DMS114 treated with DMSO at 0.1 percent for 48 hours (cell line): Measurements from ENCODE around the gene NCF2.
A peak's percentile ranks its signal among the peaks of the same experiment; 100 is the strongest.

Experiments used
- DNase-seq: peaks from one replicate; lab custom pipeline; 2025; ENCODE audit not compliant: unreplicated experiment; lab: John Stamatoyannopoulos, UW

The NCF2 gene

DNA sequence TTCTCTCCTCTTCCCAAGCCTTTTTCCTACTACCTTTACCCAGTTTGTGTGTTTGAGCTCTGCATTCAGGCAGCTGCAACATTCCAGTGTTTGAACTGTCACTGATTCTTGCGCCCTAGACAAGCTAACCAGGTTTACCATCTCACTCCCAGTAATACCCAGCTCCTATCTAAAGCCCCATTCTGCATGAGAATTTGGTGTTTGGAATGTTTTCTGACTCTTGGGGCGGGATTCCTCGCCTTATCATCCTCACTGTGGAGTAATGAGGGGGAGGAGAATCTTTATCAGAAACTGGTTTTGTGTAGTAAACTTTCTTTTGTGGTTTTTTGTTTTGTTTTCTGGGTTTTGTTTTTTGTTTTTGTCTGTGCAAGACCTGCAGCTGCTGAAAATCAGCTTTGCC, 36.5 kb downstream of the NCF2 start:
- no peak for DNase-seq

DNA sequence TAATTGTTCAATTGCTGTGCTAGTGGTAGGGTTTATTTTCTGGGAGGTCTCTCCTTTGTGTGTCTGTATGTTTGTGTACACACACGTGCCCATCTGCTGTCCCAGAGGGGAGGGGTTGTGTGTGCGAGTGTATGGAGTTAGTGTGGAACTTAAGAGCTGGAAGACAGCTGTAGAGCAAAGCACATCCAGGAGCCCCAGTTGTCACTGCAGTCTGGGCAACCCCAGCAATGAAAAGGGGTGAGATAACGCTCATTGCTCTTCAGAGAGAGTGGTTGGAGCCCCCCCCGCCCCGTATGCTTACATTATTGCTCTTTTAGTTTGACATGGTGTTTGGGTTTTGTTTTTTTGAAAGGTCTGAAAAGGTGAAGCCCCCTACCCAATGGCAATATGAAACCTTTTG, 36.9 kb downstream of the NCF2 start:
- no peak for DNase-seq

DNA sequence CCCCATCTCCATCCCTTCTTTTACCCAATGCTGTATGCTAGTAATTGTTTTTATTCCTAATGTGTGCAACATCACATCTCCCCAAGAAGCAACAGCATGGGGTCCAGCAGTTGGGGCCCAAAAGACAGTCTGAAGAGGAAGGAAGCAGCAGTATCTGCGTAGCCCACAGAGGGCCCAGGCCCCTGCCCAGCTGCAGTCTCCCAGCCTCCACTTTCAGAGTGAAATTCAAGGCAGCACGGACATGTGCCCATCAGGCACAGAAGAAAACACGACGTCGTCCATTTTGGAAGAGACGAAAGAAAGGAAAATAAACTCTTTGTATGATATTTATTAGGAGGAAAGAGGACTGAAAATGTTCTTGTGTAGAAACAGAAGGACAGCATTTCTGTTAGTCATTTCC, 37.4 kb downstream of the NCF2 start:
- no peak for DNase-seq

DNA sequence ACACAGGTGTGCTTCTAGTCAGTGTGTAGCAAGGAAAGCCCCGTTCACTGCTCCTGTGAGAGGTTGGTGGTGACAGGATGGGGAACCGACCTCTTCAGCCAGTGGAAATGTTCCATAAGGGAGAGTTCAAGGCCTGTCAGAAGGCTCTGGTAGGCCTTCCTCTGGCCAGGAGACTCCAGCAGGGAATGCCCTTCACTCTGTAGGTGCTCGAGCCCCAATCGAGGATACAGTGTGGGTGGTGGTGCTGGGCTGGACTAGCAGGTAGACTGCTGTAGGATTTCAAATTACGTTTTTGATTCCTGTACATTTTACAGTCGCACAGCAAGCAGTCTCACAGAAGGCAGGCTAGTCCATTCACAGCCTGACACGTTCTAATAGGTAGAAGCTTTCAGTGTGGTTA, 37.8 kb downstream of the NCF2 start:
- no peak for DNase-seq

DNA sequence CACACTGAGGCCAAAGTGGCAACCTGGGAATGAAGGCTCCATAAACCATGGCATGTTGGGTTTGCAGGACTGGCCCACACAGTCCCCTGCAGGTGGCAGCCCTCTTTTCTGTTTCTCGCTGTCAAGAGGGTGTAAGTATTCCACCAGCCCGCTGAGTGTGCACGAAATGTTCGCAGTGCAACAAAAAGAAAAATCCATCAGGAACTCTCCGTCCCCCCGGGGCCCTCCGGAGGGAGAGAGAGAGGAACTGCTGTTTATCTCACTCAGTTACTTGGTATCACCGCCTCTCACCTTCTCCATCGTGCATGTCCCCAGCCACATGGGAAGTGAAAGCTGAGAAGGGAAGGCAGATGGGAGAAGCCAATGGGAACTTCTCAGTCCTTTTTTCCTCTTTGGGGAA, 38.3 kb downstream of the NCF2 start:
- no peak for DNase-seq

DNA sequence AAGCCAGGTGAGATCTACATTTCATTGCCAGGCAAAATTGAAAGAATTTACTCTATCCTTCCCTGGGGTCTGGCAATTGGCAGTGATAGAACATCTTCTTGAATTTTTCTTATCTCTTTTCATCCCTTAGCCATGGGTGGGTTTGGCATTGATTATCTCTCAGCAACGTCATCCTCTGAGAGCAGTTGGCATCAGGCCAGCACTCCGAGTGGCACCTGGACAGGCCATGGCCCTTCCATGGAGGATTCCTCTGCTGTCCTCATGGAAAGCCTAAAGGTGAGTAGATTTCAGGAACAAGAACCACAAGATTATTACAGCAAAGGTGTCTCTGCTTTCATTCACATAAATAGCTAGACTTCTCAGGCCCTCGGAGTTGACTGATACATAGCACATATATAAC, 39.3 kb downstream of the NCF2 start:
- no peak for DNase-seq

DNA sequence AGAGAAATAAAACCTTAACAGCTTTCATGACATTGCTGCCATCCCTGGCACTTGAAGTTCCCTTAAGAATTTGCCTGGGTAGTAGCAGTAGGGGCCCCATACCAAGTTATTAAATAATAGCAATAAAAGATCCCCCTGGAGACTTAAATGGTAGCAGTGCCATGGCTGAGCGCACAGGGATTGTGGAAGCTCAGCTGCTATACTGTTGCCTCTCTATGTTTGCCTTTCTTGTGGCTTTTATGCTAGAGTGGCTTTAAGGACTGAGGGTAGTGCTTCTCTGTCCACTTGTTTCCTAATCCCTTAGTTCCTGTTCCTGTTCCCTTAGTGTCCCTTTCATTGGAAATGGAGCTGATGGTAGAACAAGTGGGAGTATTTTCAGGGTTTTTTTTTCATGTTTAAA, 42.1 kb downstream of the NCF2 start:
- no peak for DNase-seq

DNA sequence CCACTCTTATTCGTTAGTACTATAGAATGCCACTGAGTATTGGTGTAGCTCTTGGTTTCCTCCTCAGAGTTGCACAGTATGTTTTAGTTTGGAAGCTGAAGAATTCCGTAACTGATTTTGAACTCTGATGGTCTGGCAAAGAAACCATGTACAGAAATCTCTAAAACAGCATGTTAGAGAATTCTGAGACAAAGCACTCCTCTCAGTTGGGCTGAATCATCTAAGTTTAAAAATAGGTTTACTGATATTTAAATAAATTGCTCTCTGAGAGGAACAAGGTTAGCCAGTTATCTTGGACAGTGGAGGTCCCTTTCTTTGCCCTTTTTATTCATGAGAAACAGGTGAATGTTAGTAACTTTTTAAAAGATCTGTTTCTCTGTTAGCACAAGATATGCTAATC, 43.8 kb downstream of the NCF2 start:
- DNase-seq = no peak

DNA sequence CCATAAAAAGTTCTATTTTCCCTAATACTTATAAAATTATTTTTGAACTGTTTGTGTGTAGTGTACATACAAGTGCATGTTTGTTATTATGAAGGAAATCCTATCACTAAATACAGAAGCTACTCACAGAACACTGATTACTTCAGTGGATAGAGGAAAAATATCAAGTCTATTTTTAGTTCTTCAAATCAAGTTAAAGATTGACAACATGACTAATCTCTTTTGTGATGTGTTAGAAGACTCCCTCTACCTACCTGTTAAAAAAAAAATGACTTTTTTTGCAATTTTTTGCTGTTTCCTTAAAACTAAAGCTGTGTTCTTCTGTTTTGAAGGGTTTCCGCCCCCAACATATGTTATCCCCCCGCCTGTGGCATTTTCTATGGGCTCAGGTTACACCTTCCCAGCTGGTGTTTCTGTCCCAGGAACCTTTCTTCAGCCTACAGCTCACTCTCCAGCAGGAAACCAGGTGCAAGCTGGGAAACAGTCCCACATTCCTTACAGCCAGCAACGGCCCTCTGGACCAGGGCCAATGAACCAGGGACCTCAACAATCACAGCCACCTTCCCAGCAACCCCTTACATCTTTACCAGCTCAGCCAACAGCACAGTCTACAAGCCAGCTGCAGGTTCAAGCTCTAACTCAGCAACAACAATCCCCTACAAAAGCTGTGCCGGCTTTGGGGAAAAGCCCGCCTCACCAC, 45.5 kb downstream of the NCF2 start:
- DNase-seq = no peak

DNA sequence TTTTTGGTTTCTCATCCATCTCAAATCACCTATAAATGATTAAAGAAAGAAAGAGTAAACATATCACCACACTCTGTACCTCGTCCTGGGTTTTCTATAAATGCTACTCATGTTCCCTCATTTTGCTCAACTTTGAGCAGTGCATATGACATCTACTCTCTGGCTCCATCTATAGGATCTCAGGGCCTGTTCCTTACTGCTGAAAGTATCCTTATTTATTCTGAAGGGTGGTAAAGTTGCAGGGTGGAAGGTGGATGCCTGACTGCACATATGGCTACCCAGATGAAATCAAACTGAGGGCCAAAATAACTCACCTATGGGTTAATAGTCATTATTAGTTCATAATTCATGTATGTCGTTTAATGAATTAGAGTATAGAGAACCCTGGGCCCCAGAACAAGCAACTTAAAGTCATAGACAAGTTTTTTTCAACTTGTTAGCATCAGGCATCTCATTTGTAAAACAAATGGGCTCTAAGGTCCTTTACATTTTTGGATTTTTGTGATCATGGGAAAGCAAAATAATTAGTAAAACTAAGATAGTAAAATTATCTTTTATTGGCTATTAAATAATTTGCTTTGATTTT, 46.5 kb downstream of the NCF2 start:
- peak; percentile 76 for DNase-seq

DNA sequence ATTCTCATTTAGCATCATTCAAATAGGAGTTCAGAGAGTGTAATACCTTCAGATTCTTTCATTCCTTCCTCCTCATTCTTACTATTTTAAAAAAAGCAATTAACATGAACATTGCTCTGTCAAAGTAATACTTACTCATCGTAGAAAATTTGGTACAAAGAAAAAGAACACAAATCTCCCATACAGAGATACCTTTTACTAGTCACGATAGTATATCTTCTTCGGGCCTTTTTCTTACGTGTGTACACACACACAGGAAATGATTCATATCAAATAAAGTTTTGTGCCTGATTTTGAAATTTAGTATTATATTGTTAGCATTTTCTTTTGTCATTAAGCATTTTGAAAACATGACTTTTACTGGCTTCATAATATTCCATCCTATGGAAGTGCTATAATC, 52.9 kb downstream of the NCF2 start:
- no peak for DNase-seq

DNA sequence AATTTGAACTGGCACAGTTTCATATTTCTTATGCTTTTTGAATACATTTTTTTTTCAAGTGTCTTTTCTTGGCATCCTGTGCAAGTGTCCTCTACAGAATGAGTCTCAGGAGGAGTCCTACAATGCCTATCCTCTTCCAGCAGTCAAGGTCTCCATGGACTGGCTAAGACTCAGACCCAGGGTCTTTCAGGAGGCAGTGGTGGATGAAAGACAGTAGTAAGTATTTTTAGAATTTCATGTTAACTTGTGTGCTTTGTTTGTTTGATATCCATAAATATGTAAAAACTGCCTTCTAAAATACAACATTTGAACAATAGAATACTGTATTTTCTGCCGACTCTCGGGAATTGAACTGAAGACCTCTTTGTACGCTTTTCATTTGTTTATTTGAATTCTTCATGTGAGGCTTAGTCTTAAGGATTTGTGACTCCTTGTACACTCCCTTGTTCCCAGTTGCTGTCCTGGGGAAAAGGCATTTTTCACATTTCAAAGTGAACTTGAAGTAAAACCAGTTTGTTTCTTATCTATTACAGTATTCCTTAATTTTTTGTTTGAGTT, 56.6 kb downstream of the NCF2 start:
- DNase-seq = no peak

DNA sequence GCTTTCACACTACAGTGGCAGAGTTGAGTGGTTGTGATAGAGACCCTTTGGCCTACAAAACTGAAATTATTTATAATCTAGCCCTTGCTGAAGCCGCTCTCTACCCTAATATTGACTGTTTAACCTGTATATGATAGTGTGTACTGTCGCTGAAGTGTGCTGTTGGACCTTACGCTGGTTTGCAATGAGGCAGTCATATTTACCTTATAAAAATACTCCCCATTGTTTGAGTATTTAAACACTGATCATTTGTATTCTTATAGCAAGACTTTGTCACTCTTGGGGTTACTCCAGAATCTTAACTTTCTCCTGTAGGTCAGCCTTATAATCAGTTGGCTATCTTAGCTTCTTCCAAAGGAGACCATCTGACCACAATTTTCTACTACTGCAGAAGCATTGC, 61.7 kb downstream of the NCF2 start:
- no peak for DNase-seq

DNA sequence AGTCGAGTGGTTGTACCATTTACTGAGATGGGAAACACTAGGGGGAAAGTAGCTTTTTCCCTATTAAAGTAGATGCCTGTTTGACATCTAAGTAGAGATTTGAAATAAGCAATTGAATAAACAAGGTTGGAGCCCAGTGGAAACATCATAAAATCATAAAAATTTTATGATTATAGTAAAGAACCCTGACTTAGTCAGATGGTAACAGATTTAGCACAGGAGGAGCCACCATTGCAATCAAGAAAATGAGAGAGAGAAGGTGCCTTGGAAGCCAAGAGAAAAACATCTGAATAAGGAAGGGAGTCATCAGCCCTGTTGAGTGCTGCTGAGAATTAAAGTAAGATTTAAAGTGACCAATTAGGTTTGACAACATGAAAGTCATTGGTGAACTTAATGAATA, 68.2 kb downstream of the NCF2 start:
- no peak for DNase-seq

DNA sequence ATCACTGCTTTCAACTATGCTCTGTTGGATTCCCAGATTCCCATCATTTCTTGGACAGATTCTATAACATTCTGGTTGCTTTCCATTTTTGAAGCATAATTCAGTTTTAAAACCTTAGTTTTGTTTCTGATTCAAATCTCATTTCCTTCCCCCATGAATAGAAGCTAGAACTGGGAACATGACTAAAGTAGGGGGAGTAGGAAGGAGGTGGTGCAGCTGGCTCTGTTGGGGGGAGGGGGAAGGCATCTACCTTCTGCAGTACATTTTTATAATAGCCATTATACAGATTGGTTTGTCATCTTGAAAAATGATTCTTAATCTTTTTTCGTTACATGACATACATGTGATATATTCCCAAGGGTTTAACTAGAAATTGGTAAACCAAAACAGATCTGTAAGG, 69.9 kb downstream of the NCF2 start:
- DNase-seq = no peak

DNA sequence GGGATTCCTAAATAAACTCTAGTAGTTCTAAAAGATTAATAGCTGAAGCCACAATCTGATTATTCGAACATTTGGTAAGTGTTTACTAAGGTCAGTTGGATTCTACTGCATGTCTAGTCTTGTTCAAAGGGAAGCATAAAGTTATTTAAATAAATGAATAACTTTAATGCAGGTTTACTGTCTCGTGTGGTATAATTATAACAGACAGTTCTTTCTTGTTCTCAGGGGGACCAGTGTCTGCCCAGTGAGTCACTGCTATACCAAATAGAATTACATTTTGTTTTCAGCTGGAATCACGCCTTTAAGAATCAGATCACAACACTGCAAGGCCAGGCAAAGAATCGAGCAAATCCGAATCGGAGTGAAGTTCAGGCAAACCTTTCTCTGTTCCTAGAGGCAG, 72.9 kb downstream of the NCF2 start:
- no peak for DNase-seq

DNA sequence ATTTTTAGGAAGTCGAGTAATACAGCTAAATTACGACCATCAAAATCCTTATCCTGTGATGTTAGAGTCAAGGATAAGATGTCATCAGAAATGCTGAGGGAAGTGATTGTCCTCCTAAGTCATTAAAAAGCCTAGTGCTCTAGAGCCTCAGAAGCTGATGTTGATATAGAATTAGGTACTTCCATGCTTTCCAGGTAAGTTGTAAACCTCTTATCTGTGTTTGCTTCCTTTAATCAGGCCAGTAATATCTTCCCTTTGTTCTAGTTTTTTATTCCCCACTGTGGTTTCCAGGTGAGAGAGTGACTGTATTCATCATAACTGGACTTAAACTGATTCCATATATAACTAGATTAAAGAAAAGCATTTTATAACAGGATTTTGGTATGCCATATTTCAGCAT, 73.5 kb downstream of the NCF2 start:
- DNase-seq = no peak

DNA sequence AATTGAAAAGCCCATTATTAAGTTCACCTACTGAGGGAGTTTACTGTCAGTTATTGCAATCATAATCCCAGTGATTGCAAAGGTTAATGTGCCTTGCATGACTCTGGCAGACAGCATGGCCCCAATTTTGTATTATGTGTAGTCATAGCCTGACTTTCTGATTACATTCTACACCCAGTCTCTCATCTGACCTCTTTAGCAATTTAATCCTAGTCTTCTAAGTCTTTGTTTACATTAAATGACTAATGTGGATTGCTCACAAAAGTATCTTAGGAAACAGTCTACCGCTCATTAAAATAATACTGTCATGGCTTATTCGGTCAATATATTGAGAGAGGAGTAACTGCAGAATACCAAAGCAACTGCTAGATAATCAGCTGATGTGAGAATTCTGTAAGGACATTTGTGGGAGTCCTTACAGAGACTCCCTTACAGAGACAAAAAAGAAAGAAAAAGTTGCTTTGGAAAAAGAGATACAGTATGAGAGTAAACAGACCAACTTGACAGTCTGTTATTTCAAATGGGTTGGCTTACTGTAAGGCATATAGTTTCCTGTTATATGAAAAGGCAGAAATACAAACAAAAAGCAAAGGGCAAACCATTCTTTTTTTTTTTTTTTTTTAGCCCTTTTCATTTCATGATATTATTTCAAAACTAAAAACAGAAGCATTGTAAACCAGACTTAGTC, 75.1 kb downstream of the NCF2 start:
- DNase-seq = no peak

DNA sequence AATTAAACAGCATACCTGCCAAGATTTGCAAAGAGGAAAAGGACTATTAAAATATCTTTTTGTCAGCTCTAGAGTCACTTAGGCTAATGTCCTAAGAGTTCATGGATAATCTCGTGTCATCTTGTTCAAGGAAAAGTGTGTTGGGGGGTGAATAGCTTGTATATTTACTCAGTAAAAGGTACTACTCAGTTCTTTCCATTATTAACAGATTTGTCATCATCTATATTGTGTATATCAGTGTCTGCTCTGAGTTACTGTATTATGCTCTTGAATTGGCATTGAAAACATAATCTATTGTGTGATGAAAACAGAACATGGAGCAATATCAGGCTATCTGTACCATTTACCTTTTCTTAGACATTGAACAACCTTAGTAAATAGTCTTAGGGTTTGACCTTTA, 76.0 kb downstream of the NCF2 start:
- no peak for DNase-seq

DNA sequence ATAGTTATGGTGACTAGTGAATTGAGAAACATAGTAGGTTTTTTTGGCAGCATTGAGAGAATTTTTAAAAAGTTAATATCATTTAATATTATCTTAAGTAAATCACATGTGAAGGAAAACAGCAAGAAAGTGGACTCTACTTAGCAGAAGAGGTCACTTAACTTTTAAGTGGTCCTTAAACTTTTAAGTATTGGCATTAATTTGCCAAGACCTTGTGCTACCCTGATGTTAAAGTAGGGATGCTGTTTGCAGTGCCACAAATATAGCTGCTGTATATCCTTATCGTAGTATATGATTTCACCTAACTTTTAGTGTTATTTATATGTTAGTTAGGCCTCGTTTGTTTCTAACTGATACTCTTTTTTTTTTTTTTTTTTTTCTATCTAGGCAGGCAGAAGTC, 77.8 kb downstream of the NCF2 start:
- DNase-seq = no peak

DNA sequence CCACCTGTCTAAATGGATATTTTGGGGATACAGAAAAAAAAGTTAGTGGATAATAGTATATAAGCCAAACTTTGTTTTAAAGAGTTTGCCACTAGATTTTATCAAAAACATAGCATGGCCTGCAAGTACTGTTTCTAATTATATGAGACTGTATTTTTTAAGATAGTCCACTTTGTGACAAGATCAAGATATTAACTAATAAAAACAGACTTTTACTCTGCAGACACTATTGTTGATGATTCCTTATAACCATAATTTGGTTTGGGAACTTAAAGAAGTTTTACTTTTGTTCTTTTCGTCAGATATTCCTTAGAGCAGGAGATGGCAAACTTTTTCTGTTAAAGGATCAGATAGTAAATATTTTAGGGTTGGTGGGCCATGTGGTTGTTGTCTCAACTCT, 81.6 kb downstream of the NCF2 start:
- DNase-seq = no peak

DNA sequence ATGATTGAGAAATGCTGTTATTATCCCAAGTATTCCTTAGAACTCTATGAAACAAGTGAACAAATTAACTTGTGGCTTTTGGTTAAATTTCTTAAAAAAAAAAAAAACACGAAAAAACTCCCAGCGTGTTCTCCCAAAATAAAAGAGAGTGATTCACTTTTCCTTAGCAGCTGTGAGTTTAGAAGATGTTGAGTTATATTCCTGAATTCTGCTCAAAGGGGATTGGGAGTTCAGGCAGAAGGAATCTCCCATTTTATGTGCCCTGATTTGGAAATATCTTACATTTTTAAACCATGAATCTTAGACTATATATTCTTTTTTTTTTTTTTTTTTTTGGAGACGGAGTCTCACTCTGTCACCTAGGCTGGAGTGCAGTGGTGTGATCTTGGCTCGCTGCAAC, 83.7 kb downstream of the NCF2 start:
- no peak for DNase-seq
